OCI-LY3 (cell line): Measurements from ENCODE around the gene TXNDC12.
A peak's percentile ranks its signal among the peaks of the same experiment; 100 is the strongest.

Experiments
- H2AFZ ChIP-seq: fragments of 200-600, 300-600 bp; shearing (Covaris generic); 2 replicates; pipeline ENCODE4 v1.6.0; 2014; ENCODE audit warnings: antibody characterized with exemption, low read depth, low read length
- H3K27ac ChIP-seq: fragments of 200-600, 300-600 bp; sonication (generic); 2 replicates; pipeline ENCODE4 v1.5.1; 2014; ENCODE audit warnings: mild to moderate bottlenecking, low read length, moderate library complexity, mixed read lengths
- H3K27me3 ChIP-seq: fragments of 200-600, 300-600 bp; sonication (generic); 2 replicates; pipeline ENCODE4 v1.6.1; 2014; ENCODE audit warnings: low read depth, low read length, mixed read lengths
- H3K36me3 ChIP-seq: fragments of 200-600, 300-600 bp; sonication (generic); replicated peaks from 2 replicates; pipeline ENCODE3; 2014; ENCODE audit warnings: low read depth, low read length, mixed read lengths
- H3K4me1 ChIP-seq: fragments of 300-600, 200-600 bp; sonication (generic); 2 replicates; pipeline ENCODE4 v1.6.1; 2014; ENCODE audit warnings: low read length, mixed read lengths
- H3K4me2 ChIP-seq: fragments of 200-600, 300-600 bp; sonication (generic); 2 replicates; pipeline ENCODE4 v1.6.1; 2014; ENCODE audit warnings: low read length, mixed read lengths
- H3K4me3 ChIP-seq: fragments of 300-600, 200-600 bp; sonication (generic); 2 replicates; pipeline ENCODE4 v1.5.1; 2014; ENCODE audit warnings: antibody characterized with exemption, mild to moderate bottlenecking, low read length, moderate library complexity
- H3K79me2 ChIP-seq: fragments of 300-600, 200-600 bp; shearing (Covaris generic); 2 replicates; pipeline ENCODE4 v1.6.1; 2014; ENCODE audit warnings: mild to moderate bottlenecking, low read length, mixed read lengths
- H3K9ac ChIP-seq: fragments of 300-600, 200-600 bp; shearing (Covaris generic); 2 replicates; pipeline ENCODE4 v1.6.0; 2014; ENCODE audit warnings: mild to moderate bottlenecking, low read length, moderate library complexity
- H3K9me3 ChIP-seq: fragments of 200-600, 300-600 bp; shearing (Covaris generic); 2 replicates; pipeline ENCODE4 v1.6.1; 2014; ENCODE audit warnings: low read length, mixed read lengths; ENCODE audit not compliant: insufficient read depth
- H4K20me1 ChIP-seq: fragments of 200-600, 300-600 bp; sonication (generic); 2 replicates; pipeline ENCODE4 v1.6.1; 2016; ENCODE audit warnings: low read length, mixed read lengths; ENCODE audit not compliant: insufficient read depth
- EZH2phosphoT487 ChIP-seq: fragments of 200-600 bp; shearing (Covaris generic); IDR thresholded peaks from 2 replicates; pipeline ENCODE4 v1.6.1; 2018; ENCODE audit warnings: antibody characterized with exemption, mixed run types, low read depth
- TF ChIP-seq, protein P1 (sequence below): fragments of 200-600, 300-600 bp; sonication (generic); IDR thresholded peaks from 2 replicates; pipeline ENCODE4 v1.5.1; 2014; ENCODE audit warnings: antibody characterized with exemption, low read length, low read depth

Gene TXNDC12

GRCh38 chr1:52056937-52057231 is 1.9 kb upstream of the TXNDC12 start:
- peak overlapping the region; percentile 86 for H3K4me2 ChIP-seq
- no peak overlapping the region; the same call in 1 of the 2 replicates for H2AFZ ChIP-seq
- peak overlapping the region; percentile 93 for H3K9ac ChIP-seq
- no peaks in the 10 kb centered on the region for H3K27me3 ChIP-seq
- no peaks in the 10 kb centered on the region for H3K9me3 ChIP-seq
- H3K4me3 ChIP-seq: peak overlapping the region; percentile 97
- no peak for TF ChIP-seq EZH2phosphoT487
- TF ChIP-seq, protein P1, sequence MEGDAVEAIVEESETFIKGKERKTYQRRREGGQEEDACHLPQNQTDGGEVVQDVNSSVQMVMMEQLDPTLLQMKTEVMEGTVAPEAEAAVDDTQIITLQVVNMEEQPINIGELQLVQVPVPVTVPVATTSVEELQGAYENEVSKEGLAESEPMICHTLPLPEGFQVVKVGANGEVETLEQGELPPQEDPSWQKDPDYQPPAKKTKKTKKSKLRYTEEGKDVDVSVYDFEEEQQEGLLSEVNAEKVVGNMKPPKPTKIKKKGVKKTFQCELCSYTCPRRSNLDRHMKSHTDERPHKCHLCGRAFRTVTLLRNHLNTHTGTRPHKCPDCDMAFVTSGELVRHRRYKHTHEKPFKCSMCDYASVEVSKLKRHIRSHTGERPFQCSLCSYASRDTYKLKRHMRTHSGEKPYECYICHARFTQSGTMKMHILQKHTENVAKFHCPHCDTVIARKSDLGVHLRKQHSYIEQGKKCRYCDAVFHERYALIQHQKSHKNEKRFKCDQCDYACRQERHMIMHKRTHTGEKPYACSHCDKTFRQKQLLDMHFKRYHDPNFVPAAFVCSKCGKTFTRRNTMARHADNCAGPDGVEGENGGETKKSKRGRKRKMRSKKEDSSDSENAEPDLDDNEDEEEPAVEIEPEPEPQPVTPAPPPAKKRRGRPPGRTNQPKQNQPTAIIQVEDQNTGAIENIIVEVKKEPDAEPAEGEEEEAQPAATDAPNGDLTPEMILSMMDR: no peak
- H3K27ac ChIP-seq: peak overlapping the region; percentile 61
- peaks cover 18% of the 10 kb centered on the region for H3K4me1 ChIP-seq
- peaks cover 75% of the 10 kb centered on the region for H3K79me2 ChIP-seq
- peaks cover 5% of the 10 kb centered on the region for H3K36me3 ChIP-seq
- H4K20me1 ChIP-seq: peaks cover 13% of the 10 kb centered on the region; the same call in 1 of the 2 replicates

- Histone ChIP-seq H2AFZ (peak within 1 kb of the TSS; percentile 89), H3K4me2 (peak within 1 kb of the TSS; percentile 97), H3K4me1 (peaks cover 18% of the 10 kb centered on the region), H3K27ac (peak within 1 kb of the TSS; percentile 73), H3K9me3 (no peaks in the 10 kb centered on the region), H3K4me3 (peak within 1 kb of the TSS; percentile 97), H3K27me3 (no peaks in the 10 kb centered on the region), H4K20me1 (peaks cover 13% of the 10 kb centered on the region; the same call in 1 of the 2 replicates), H3K36me3 (peaks cover 5% of the 10 kb centered on the region), H3K9ac (peak within 1 kb of the TSS; percentile 93), H3K79me2 (peaks cover 75% of the 10 kb centered on the region)
- TF ChIP-seq, protein P1: no peak
- no peak for TF ChIP-seq EZH2phosphoT487
Observed at GRCh38 chr1:52056163-52056936, 1.4 kb upstream of the TXNDC12 start, which contains the start of gene BTF3L4. Gene BTF3L4, plus strand, starts transcription at chr1:52056295. Its CDS starts 3,553 bp downstream, at chr1:52059848.

DNA sequence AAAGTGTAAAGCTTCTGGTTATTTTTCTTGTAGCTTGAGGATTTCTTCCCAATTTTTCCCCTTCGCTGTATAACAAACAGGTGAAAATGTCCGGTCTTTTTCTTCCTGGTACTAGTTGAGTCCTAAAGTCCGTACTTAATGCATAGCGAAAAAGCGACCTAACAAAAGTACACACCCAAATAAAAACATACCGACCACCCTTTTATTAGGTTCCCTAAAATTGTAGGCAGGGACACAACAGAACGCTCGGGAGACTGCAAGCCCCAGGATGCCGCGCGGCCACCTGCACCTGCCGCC is 823 bp upstream of the TXNDC12 start:
- no peaks in the 10 kb centered on the region for H3K9me3 ChIP-seq
- peak overlapping the region; percentile 89 for H2AFZ ChIP-seq
- H3K27me3 ChIP-seq: no peaks in the 10 kb centered on the region
- peaks cover 13% of the 10 kb centered on the region; the same call in 1 of the 2 replicates for H4K20me1 ChIP-seq
- H3K79me2 ChIP-seq: peaks cover 71% of the 10 kb centered on the region
- H3K4me3 ChIP-seq: peak overlapping the region; percentile 97
- peaks cover 18% of the 10 kb centered on the region for H3K4me1 ChIP-seq
- H3K9ac ChIP-seq: peak overlapping the region; percentile 88
- H3K36me3 ChIP-seq: peaks cover 4% of the 10 kb centered on the region
- peak overlapping the region; percentile 97 for H3K4me2 ChIP-seq
- H3K27ac ChIP-seq: peak overlapping the region; percentile 73
- TF ChIP-seq, protein P1: no peak
- TF ChIP-seq EZH2phosphoT487: no peak

- peaks cover 64% of the 10 kb centered on the region for H3K79me2 ChIP-seq
- H3K4me1 ChIP-seq: peaks cover 18% of the 10 kb centered on the region
- H3K4me3 ChIP-seq: peak overlapping the region; percentile 97
- no peaks in the 10 kb centered on the region for H3K36me3 ChIP-seq
- H3K9me3 ChIP-seq: no peaks in the 10 kb centered on the region
- peak overlapping the region; percentile 73 for H3K27ac ChIP-seq
- H4K20me1 ChIP-seq: peaks cover 13% of the 10 kb centered on the region; the same call in 1 of the 2 replicates
- TF ChIP-seq EZH2phosphoT487: no peak
- TF ChIP-seq, protein P1: no peak
- H3K4me2 ChIP-seq: peak overlapping the region; percentile 97
- H2AFZ ChIP-seq: peak overlapping the region; percentile 89
- peak overlapping the region; percentile 88 for H3K9ac ChIP-seq
- no peaks in the 10 kb centered on the region for H3K27me3 ChIP-seq
Observed at GRCh38 chr1:52054496-52055065, 410 bp downstream of the TXNDC12 start.
